HL-60 (cell line): Measurements from ENCODE around the gene HECW1.

Experiments used
- CTCF ChIP-seq: IDR thresholded peaks from one replicate; pipeline ENCODE4 v1.5.1; 2011; ENCODE audit warnings: low read length, control low read depth, inconsistent platforms; ENCODE audit not compliant: insufficient read depth
- POLR2AphosphoS5 ChIP-seq: IDR thresholded peaks from 2 replicates; pipeline ENCODE4 v1.6.1; 2012; ENCODE audit warnings: low read depth
- REST ChIP-seq: IDR thresholded peaks from 2 replicates; pipeline ENCODE4 v1.6.1; 2012; ENCODE audit warnings: low read depth; ENCODE audit not compliant: insufficient replicate concordance
- SPI1 ChIP-seq: IDR thresholded peaks from 2 replicates; pipeline ENCODE4 v1.6.1; 2012; ENCODE audit warnings: low read depth, mild to moderate bottlenecking, borderline replicate concordance

- TF ChIP-seq CTCF (no peak), POLR2AphosphoS5 (no peak), SPI1 (no peak), REST (no peak)
These were observed 215.9 kb downstream of the HECW1 start for GRCh38 chr7:43328336-43328735.
